Stimulated activated CD4-positive, alpha-beta T cell treated with anti-CD3 and anti-CD28 coated beads, Interleukin-1b, Interleukin-23, amount 100 ng/mL, for 4 hours (primary cell): ENCODE data around the gene ZNF628.
A peak's percentile ranks its signal among the peaks of the same experiment; 100 is the strongest.

Source experiments
- DNase-seq, 2 donors: peaks; one replicate each; pipeline ENCODE4 v3.0.0-alpha.2; 2020; ENCODE audit warnings: low read depth in 2 of 2

Gene ZNF628

GRCh38 chr19:55497763-55498162 is 21.3 kb downstream of the ZNF628 start:
- DNase-seq = no peak

- no peak for DNase-seq
Measured at GRCh38 chr19:55498246-55498840, 21.9 kb downstream of the ZNF628 start.

- DNase-seq = no peak
Measured at GRCh38 chr19:55500368-55500952, 24.0 kb downstream of the ZNF628 start.

GRCh38 chr19:55502197-55502952 is 26.0 kb downstream of the ZNF628 start:
- no peak for DNase-seq

GRCh38 chr19:55503157-55503501 is 26.7 kb downstream of the ZNF628 start:
- DNase-seq = no peak

- peak; percentile 93 to 94 for DNase-seq
Measured at GRCh38 chr19:55503502-55504251, 27.3 kb downstream of the ZNF628 start.

- no peak for DNase-seq
Measured at GRCh38 chr19:55504252-55504603, 27.8 kb downstream of the ZNF628 start.

GRCh38 chr19:55504981-55505380 is 28.6 kb downstream of the ZNF628 start:
- no peak for DNase-seq

- no peak for DNase-seq
Measured at GRCh38 chr19:55508120-55508519, 31.7 kb downstream of the ZNF628 start.

GRCh38 chr19:55516878-55517620 is 40.6 kb downstream of the ZNF628 start:
- peak; percentile 87 to 91 for DNase-seq

GRCh38 chr19:55519451-55520311 is 43.3 kb downstream of the ZNF628 start:
- DNase-seq = no peak

GRCh38 chr19:55520691-55521292 is 44.4 kb downstream of the ZNF628 start:
- DNase-seq = no peak

GRCh38 chr19:55525289-55526101 is 49.1 kb downstream of the ZNF628 start:
- DNase-seq = no peak

- no peak for DNase-seq
Measured at GRCh38 chr19:55526216-55527196, 50.1 kb downstream of the ZNF628 start.

- no peak for DNase-seq
Measured at GRCh38 chr19:55527197-55528029, 51.0 kb downstream of the ZNF628 start.

GRCh38 chr19:55528030-55528803 is 51.8 kb downstream of the ZNF628 start:
- DNase-seq = no peak
